Measurements from ENCODE around the gene PARD6G.

Gene PARD6G

GRCh38 chr18:80169607-80170006, 77.7 kb downstream of the PARD6G start:
- Histone ChIP-seq H3K27ac (no peak overlapping the region), H3K36me3 (replicated peaks) (no peaks in the 10 kb centered on the region), H3K27me3 (replicated peaks) (no peaks in the 10 kb centered on the region), H3K4me3 (ENCODE audit: low read depth, low read length) (no peak overlapping the region)
- in situ Hi-C loops (cut with HindIII; ENCODE audit: low pct_ligation_motif_present, low sequenced_read_pairs) = no loop called here
- no peak for DNase-seq
- TF ChIP-seq, protein P1, sequence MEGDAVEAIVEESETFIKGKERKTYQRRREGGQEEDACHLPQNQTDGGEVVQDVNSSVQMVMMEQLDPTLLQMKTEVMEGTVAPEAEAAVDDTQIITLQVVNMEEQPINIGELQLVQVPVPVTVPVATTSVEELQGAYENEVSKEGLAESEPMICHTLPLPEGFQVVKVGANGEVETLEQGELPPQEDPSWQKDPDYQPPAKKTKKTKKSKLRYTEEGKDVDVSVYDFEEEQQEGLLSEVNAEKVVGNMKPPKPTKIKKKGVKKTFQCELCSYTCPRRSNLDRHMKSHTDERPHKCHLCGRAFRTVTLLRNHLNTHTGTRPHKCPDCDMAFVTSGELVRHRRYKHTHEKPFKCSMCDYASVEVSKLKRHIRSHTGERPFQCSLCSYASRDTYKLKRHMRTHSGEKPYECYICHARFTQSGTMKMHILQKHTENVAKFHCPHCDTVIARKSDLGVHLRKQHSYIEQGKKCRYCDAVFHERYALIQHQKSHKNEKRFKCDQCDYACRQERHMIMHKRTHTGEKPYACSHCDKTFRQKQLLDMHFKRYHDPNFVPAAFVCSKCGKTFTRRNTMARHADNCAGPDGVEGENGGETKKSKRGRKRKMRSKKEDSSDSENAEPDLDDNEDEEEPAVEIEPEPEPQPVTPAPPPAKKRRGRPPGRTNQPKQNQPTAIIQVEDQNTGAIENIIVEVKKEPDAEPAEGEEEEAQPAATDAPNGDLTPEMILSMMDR (IDR thresholded peaks at IDR 0.05; ENCODE audit: low read depth, low read length, missing control alignments) = no peak

- no peak for DNase-seq
- in situ Hi-C loops (cut with HindIII; ENCODE audit: low pct_ligation_motif_present, low sequenced_read_pairs) = no loop called here
- TF ChIP-seq, protein P1 (IDR thresholded peaks at IDR 0.05; ENCODE audit: low read depth, low read length, missing control alignments) = no peak
Observed at GRCh38 chr18:80168982-80169381, 78.3 kb downstream of the PARD6G start.

GRCh38 chr18:80168346-80168745, 79.0 kb downstream of the PARD6G start:
- TF ChIP-seq, protein P1 (IDR thresholded peaks at IDR 0.05; ENCODE audit: low read depth, low read length, missing control alignments) = no peak
- Histone ChIP-seq H3K36me3 (replicated peaks) (no peaks in the 10 kb centered on the region), H3K27me3 (replicated peaks) (no peaks in the 10 kb centered on the region), H3K27ac (no peak overlapping the region), H3K4me3 (ENCODE audit: low read depth, low read length) (no peak overlapping the region)
- DNase-seq = no peak
- in situ Hi-C loops (cut with HindIII; ENCODE audit: low pct_ligation_motif_present, low sequenced_read_pairs) = no loop called here

More at GRCh38 chr18:80168982-80169381, 78.3 kb downstream of the PARD6G start:
- no peaks in the 10 kb centered on the region for H3K36me3 ChIP-seq (replicated peaks)
- H3K4me3 ChIP-seq (ENCODE audit: low read depth, low read length) = no peak overlapping the region
- no peak overlapping the region for H3K27ac ChIP-seq
- no peaks in the 10 kb centered on the region for H3K27me3 ChIP-seq (replicated peaks)

DNA sequence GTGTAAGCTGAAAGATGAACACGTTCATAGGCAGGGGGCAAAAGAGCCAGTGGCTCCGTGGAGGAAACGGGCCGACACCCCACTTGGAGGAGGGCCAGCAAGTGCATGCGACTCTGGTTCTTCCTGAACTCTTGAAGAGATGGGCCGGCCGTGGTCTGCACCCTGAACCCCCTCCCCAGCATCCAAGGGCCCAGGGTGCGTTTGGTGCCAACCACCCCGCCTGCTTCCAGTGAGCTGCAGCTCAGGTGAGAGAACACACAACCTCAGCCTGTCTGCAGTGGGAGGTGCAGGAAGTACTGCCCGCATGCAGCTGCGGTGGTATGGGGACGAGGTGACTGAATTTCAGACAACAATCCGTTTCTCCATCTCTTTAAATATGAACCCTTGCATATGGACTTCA, 79.4 kb downstream of the PARD6G start:
- Histone ChIP-seq H3K36me3 (replicated peaks) (no peaks in the 10 kb centered on the region), H3K4me3 (ENCODE audit: low read depth, low read length) (no peak overlapping the region), H3K27ac (no peak overlapping the region), H3K27me3 (replicated peaks) (no peaks in the 10 kb centered on the region)
- in situ Hi-C loops (cut with HindIII; ENCODE audit: low pct_ligation_motif_present, low sequenced_read_pairs) = no loop called here
- TF ChIP-seq, protein P1 (IDR thresholded peaks at IDR 0.05; ENCODE audit: low read depth, low read length, missing control alignments) = no peak
- DNase-seq = no peak

- TF ChIP-seq, protein P1 (IDR thresholded peaks at IDR 0.05; ENCODE audit: low read depth, low read length, missing control alignments) = no peak
- no peak for DNase-seq
- H3K36me3 ChIP-seq (replicated peaks) = no peaks in the 10 kb centered on the region
- in situ Hi-C loops (cut with HindIII; ENCODE audit: low pct_ligation_motif_present, low sequenced_read_pairs) = no loop called here
- H3K27ac ChIP-seq = no peak overlapping the region
- H3K27me3 ChIP-seq (replicated peaks) = no peaks in the 10 kb centered on the region
- no peak overlapping the region for H3K4me3 ChIP-seq (ENCODE audit: low read depth, low read length)
Observed at GRCh38 chr18:80167331-80167730, 80.0 kb downstream of the PARD6G start.

DNA sequence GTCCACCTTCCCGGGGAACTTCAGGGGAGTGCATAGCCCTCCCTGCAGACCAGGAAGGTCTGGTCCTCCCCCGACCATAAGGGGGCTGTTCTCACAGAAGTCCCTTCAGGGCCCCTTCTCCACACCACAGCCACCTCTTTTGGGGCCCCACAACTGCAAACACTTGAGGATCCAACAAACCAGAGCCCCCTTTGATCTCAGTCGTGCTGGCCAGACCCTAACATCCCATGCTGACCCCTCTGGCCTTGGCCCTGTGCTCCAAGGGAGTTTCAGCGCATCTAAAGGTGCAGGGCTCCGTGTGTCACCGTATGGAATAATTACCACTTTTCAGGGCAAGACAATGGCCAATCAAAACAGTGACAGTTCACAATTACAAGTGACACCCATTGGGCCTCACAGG, 80.6 kb downstream of the PARD6G start:
- in situ Hi-C loops (cut with HindIII; ENCODE audit: low pct_ligation_motif_present, low sequenced_read_pairs) = no loop called here
- Histone ChIP-seq H3K4me3 (ENCODE audit: low read depth, low read length) (no peak overlapping the region), H3K27me3 (replicated peaks) (no peaks in the 10 kb centered on the region), H3K27ac (no peak overlapping the region), H3K36me3 (replicated peaks) (no peaks in the 10 kb centered on the region)
- DNase-seq = no peak
- TF ChIP-seq, protein P1 (IDR thresholded peaks at IDR 0.05; ENCODE audit: low read depth, low read length, missing control alignments) = no peak

Measured in brain microvascular endothelial cell (primary cell).